IMR-90 (cell line): ENCODE data around the gene PCED1B.

Experiments used
- BHLHE40 ChIP-seq: fragments of 150-350 bp; IDR thresholded peaks from 2 replicates; pipeline ENCODE4 v1.6.1; 2016; ENCODE audit warnings: mild to moderate bottlenecking, low read depth, low read length
- CEBPB ChIP-seq: IDR thresholded peaks from 2 replicates; pipeline ENCODE4 v1.6.1; 2012; ENCODE audit warnings: low read depth, low read length, improper control_type of control experiment
- CHD1 ChIP-seq: IDR thresholded peaks from 2 replicates; pipeline ENCODE4 v1.6.1; 2012; ENCODE audit warnings: low read depth, low read length, improper control_type of control experiment
- FOS ChIP-seq: fragments of 150-350 bp; IDR thresholded peaks from 2 replicates; pipeline ENCODE4 v1.6.1; 2016; ENCODE audit warnings: low read depth, low read length
- MXI1 ChIP-seq: IDR thresholded peaks from 2 replicates; pipeline ENCODE4 v1.6.1; 2012; ENCODE audit warnings: low read depth, mild to moderate bottlenecking, low read length, moderate library complexity, borderline replicate concordance
- POLR2A ChIP-seq: IDR thresholded peaks from 2 replicates; pipeline ENCODE4 v1.6.1; 2012; ENCODE audit warnings: mild to moderate bottlenecking, low read depth, low read length
- RAD21 ChIP-seq: IDR thresholded peaks from 2 replicates; pipeline ENCODE4 v1.6.1; 2012; ENCODE audit warnings: low read length, improper control_type of control experiment
- RCOR1 ChIP-seq: IDR thresholded peaks from 2 replicates; pipeline ENCODE4 v1.6.1; 2012; ENCODE audit warnings: mild to moderate bottlenecking, low read length, improper control_type of control experiment; ENCODE audit not compliant: insufficient replicate concordance
- RFX5 ChIP-seq: IDR thresholded peaks from 2 replicates; pipeline ENCODE4 v1.8.0; 2012; ENCODE audit warnings: low read depth, mild to moderate bottlenecking, low read length, moderate library complexity
- SMC3 ChIP-seq: fragments of 150-350 bp; IDR thresholded peaks from 2 replicates; pipeline ENCODE4 v1.6.1; 2016; ENCODE audit warnings: low read depth, mild to moderate bottlenecking, antibody characterized with exemption, low read length, moderate library complexity
- TF ChIP-seq, protein P1 (sequence below): conservative IDR thresholded peaks from 2 replicates; pipeline ENCODE4 v1.5.1; 2012; ENCODE audit warnings: mild to moderate bottlenecking, low read depth, low read length, improper control_type of control experiment
- TF ChIP-seq, protein P2 (sequence below): fragments of 150-350 bp; IDR thresholded peaks from 2 replicates; pipeline ENCODE4 v1.6.1; 2017; ENCODE audit warnings: mild to moderate bottlenecking, antibody characterized with exemption, low read length, low read depth

DNA sequence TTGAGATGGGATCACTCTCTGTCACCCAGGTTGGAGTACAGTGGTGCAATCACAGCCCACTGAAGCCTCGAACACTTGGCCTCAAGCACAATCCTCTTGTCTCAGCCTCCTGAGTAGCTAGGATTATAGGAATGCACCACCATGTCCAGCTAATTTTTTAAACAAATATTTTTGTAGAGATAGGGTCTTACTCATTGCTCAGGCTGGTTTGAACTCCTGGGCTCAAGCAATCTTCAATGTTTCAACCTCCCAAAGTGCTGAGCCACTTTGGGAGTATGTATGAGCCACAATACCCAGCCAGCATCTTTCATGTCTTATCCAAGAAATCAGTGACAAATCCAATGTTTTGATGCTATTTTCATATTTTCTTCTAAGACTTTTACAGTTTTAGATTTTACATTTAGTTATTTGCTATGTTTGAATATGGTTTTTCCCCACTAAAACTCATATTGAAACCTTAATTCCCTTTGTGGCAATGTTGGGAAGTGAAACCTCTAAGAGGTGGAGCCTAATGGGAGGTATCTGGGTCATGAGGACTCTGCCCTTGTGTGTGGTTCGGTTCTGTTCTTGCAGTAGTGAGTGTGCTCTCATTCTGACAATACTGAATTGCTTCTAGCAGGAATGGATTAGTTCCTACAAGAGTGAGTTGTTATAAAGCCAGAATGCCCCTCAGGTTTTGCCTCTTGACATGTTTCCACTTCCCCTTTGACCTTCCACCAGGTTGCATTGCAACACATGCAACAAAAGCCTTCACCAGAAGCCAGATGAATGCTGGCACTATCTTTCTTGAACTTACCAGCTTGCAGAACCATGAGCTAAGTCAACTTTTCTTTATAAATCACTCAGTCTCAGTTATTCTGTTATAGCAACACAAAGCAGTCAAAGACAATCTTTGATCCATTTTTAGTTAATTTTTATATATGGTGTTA, 81.2 kb downstream of the PCED1B start:
- TF ChIP-seq, protein P1, sequence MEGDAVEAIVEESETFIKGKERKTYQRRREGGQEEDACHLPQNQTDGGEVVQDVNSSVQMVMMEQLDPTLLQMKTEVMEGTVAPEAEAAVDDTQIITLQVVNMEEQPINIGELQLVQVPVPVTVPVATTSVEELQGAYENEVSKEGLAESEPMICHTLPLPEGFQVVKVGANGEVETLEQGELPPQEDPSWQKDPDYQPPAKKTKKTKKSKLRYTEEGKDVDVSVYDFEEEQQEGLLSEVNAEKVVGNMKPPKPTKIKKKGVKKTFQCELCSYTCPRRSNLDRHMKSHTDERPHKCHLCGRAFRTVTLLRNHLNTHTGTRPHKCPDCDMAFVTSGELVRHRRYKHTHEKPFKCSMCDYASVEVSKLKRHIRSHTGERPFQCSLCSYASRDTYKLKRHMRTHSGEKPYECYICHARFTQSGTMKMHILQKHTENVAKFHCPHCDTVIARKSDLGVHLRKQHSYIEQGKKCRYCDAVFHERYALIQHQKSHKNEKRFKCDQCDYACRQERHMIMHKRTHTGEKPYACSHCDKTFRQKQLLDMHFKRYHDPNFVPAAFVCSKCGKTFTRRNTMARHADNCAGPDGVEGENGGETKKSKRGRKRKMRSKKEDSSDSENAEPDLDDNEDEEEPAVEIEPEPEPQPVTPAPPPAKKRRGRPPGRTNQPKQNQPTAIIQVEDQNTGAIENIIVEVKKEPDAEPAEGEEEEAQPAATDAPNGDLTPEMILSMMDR: no peak
- no peak for TF ChIP-seq FOS
- TF ChIP-seq MXI1: no peak
- TF ChIP-seq POLR2A: no peak
- TF ChIP-seq, protein P2, sequence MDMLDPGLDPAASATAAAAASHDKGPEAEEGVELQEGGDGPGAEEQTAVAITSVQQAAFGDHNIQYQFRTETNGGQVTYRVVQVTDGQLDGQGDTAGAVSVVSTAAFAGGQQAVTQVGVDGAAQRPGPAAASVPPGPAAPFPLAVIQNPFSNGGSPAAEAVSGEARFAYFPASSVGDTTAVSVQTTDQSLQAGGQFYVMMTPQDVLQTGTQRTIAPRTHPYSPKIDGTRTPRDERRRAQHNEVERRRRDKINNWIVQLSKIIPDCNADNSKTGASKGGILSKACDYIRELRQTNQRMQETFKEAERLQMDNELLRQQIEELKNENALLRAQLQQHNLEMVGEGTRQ: no peak
- no peak for TF ChIP-seq RCOR1
- no peak for TF ChIP-seq CEBPB
- no peak for TF ChIP-seq CHD1
- TF ChIP-seq BHLHE40: no peak
- no peak for TF ChIP-seq SMC3
- TF ChIP-seq RFX5: no peak
- TF ChIP-seq RAD21: no peak
